Ramos (cell line): ENCODE results near the gene PRM2.

Experiments used
- in situ Hi-C: fragments of 300-500 bp; cut with MboI; formaldehyde crosslinking; loops from one replicate; pipeline ENCODE4 v1.14.3; 2022; ENCODE audit warnings: low sequenced_read_pairs; ENCODE audit not compliant: unreplicated experiment

The PRM2 gene

GRCh38 chr16:11276143-11276895 is at the start of gene PRM2:
Gene PRM2 (minus strand): TSS chr16:11276480. CDS start chr16:11276370, 110 bp downstream.
- in situ Hi-C loops: no loop called here

GRCh38 chr16:11325404-11326083 is 49.3 kb upstream of the PRM2 start:
- in situ Hi-C loops: no loop called here

GRCh38 chr16:11323551-11324336 is 47.5 kb upstream of the PRM2 start:
- in situ Hi-C loops: loop anchor here (25.0 kb wide), 2 partner anchors 639 to 989 kb away; partner anchors contain the start of gene TNFRSF17

- in situ Hi-C loops: loop anchor here (25.0 kb wide), 2 partner anchors 639 to 989 kb away; partner anchors contain the start of gene TNFRSF17
These were observed 46.5 kb upstream of the PRM2 start for GRCh38 chr16:11322823-11323222.

GRCh38 chr16:11321662-11322061 is 45.4 kb upstream of the PRM2 start:
- in situ Hi-C loops: loop anchor here (25.0 kb wide), 2 partner anchors 641 to 991 kb away; partner anchors contain the start of gene TNFRSF17

- in situ Hi-C loops: loop anchor here (25.0 kb wide), 2 partner anchors 642 to 992 kb away; partner anchors contain the start of gene TNFRSF17
These were observed 43.9 kb upstream of the PRM2 start for GRCh38 chr16:11320170-11320569.

- in situ Hi-C loops: loop anchor here (25.0 kb wide), 2 partner anchors 643 to 993 kb away; partner anchors contain the start of gene TNFRSF17
These were observed 43.4 kb upstream of the PRM2 start for GRCh38 chr16:11319529-11320146.

GRCh38 chr16:11318817-11319216 is 42.5 kb upstream of the PRM2 start:
- in situ Hi-C loops: loop anchor here (25.0 kb wide), 2 partner anchors 643 to 993 kb away; partner anchors contain the start of gene TNFRSF17

- in situ Hi-C loops: loop anchor here (25.0 kb wide), 2 partner anchors 646 to 996 kb away; partner anchors contain the start of gene TNFRSF17
These were observed 40.2 kb upstream of the PRM2 start for GRCh38 chr16:11316331-11317015.

GRCh38 chr16:11315510-11315909 is 39.2 kb upstream of the PRM2 start:
- in situ Hi-C loops: loop anchor here (25.0 kb wide), 2 partner anchors 647 to 997 kb away; partner anchors contain the start of gene TNFRSF17

- in situ Hi-C loops: loop anchor here (25.0 kb wide), 2 partner anchors 648 to 998 kb away; partner anchors contain the start of gene TNFRSF17
These were observed 38.1 kb upstream of the PRM2 start for GRCh38 chr16:11314309-11314894.

- in situ Hi-C loops: loop anchor here (25.0 kb wide), 2 partner anchors 649 to 999 kb away; partner anchors contain the start of gene TNFRSF17
These were observed 37.4 kb upstream of the PRM2 start for GRCh38 chr16:11313493-11314308.

GRCh38 chr16:11312718-11313492 is 36.6 kb upstream of the PRM2 start:
- in situ Hi-C loops: loop anchor here (25.0 kb wide), 2 partner anchors 649 to 999 kb away; partner anchors contain the start of gene TNFRSF17

GRCh38 chr16:11310997-11311561 is 34.8 kb upstream of the PRM2 start:
- in situ Hi-C loops: loop anchor here (25.0 kb wide), 2 partner anchors 651 to 1001 kb away; partner anchors contain the start of gene TNFRSF17

GRCh38 chr16:11310634-11310977 is 34.3 kb upstream of the PRM2 start:
- in situ Hi-C loops: loop anchor here (25.0 kb wide), 2 partner anchors 652 to 1002 kb away; partner anchors contain the start of gene TNFRSF17

- in situ Hi-C loops: loop anchor here (10.0 to 25.0 kb wide), 3 partner anchors 315 to 1002 kb away; partner anchors contain the start of gene TNFRSF17
These were observed 33.8 kb upstream of the PRM2 start for GRCh38 chr16:11309895-11310633.
